ENCODE results near the gene HOXC5.
"Not testable (repeated sequence)": the region's sequence is repeated elsewhere in the genome, so short reads cannot be mapped to it uniquely, and the experiment has no call there.

HOXC5 gene

DNA sequence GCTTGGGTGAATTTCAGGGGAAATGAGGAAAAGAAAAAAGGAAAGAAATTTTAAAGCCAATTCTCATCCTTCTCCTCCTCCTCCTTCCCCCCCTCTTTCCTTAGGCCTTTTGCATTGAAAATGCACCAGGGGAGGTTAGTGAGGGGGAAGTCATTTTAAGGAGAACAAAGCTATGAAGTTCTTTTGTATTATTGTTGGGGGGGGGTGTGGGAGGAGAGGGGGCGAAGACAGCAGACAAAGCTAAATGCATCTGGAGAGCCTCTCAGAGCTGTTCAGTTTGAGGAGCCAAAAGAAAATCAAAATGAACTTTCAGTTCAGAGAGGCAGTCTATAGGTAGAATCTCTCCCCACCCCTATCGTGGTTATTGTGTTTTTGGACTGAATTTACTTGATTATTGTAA lies 22.7 kb downstream of the HOXC5 start:
- no peak for DNase-seq (ENCODE audit: extremely low spot score, insufficient read length, low read depth)
- FAIRE-seq = no peak

GRCh38 chr12:54056110-54056509 lies 23.3 kb downstream of the HOXC5 start:
- no peak for FAIRE-seq
- DNase-seq (ENCODE audit: extremely low spot score, insufficient read length, low read depth) = no peak

GRCh38 chr12:54058128-54058768 lies 25.4 kb downstream of the HOXC5 start:
- FAIRE-seq (no peak), DNase-seq (ENCODE audit: extremely low spot score, insufficient read length, low read depth) (no peak)

GRCh38 chr12:54059668-54060067 lies 26.8 kb downstream of the HOXC5 start:
- FAIRE-seq (no peak), DNase-seq (ENCODE audit: extremely low spot score, insufficient read length, low read depth) (no peak)

- DNase-seq (ENCODE audit: extremely low spot score, insufficient read length, low read depth) (no peak), FAIRE-seq (no peak)
Observed at GRCh38 chr12:54060174-54060974, 27.5 kb downstream of the HOXC5 start.

- FAIRE-seq (no peak), DNase-seq (ENCODE audit: extremely low spot score, insufficient read length, low read depth) (no peak)
Observed at GRCh38 chr12:54060975-54061778, 28.3 kb downstream of the HOXC5 start.

DNA sequence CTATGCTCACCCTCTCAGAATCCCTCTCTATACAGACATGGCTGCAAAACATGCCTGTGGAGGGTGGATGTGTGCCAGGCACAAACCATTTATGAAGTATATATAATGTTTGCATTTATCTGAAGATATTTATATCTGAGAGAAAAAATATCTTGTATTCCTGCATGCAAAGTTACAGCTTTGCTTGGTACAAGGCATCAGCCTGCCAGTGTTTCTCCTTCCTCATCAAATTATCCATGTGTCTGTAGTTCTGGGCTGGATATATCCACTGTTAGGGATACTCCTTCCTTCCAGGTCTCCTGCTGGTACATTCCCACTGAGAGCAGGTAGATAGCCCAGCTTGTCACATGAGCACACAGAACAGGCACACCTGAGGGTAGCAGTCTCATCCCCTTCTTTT lies 32.8 kb downstream of the HOXC5 start:
- DNase-seq (ENCODE audit: extremely low spot score, insufficient read length, low read depth) = no peak
- FAIRE-seq = no peak

DNA sequence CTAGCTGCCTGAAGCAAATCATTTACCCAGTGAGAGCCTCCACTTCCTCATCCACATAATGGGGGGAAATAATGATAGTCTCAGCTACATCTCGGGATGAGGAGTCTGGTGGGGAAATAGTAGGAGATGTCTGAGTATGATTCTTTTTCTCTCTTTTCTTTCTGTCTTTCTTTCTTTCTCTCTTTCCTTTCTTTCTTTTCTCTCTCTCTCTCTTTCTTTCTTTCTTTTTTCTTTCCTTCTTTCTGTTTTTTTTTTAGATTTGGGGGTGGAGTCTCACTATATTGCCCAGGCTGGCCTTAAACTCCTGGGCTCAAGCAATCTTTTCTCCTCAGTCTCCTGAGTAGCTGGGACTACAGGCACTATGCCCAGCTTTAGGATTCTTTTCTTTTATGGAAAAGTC lies 33.6 kb downstream of the HOXC5 start:
- FAIRE-seq (no peak), DNase-seq (ENCODE audit: extremely low spot score, insufficient read length, low read depth) (no peak)

DNA sequence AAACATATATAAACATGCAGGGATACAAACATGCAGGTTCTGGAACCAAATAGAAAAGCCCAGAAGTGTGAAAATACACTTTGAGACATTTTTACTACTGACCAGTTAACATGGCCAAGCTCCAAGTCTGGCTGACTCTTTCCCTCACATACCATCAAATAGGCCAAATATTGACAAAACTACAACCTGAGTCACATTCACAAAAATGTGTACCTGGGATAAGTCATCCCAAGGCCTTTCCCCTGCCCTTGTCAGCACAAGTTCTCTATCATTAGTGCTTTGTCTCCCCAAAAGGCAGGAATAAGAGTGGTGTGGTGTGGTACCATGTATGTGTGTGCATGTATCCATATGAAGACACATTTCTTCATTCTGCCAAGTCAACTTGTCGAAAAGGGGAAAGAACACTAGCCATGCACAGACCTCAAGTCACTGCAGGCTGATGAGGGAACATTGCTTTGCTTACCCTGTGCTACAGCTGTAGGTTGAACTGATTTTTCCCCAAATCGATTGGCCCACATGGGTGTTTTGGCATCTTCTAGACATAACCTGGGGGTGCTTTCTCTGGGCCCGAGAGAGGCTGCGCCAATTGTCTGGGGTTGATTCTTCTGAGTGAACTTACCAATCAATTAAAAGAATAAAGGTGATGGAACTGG lies 35.7 kb downstream of the HOXC5 start:
- no peak for FAIRE-seq
- no peak for DNase-seq (ENCODE audit: extremely low spot score, insufficient read length, low read depth)

DNA sequence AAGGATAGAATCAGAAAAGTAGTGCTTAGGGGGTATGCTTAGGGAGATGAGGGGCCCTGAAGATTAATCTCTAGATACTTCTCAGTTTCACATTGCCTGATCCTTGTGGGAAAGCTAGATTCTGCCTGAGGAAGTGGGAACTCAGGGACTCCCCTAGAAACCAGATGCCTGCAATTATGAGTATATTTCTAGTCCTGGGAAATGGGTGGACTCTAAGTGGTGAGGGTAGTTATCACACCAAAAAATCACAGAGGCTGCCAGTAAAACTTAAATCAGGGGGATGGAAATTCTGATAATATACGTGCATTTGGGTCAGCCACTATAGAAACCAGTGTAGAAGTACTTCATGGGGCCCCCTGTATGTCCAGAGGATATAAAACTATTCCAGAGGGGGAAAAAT lies 39.1 kb downstream of the HOXC5 start:
- DNase-seq (ENCODE audit: extremely low spot score, insufficient read length, low read depth) = no peak
- FAIRE-seq = no peak

DNA sequence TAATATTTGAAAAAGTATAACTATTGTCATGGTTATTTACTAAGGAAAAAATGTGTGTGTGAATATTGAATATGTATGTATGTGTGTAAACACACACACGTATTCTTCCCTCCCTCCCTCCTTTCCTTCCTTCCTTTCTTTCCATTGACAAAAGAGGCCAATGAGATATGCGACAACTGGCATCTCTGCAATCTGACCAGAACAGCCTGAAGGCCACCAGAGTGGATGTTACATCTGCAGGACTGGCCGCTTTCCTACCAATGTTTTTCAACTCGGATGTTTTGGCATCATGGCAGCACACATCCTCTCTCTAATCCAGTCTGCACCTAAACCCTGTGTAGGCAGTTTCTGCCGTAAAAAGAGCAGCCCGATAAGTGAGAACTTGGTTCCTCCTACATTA lies 41.5 kb downstream of the HOXC5 start:
- FAIRE-seq (no peak), DNase-seq (ENCODE audit: extremely low spot score, insufficient read length, low read depth) (no peak)

DNA sequence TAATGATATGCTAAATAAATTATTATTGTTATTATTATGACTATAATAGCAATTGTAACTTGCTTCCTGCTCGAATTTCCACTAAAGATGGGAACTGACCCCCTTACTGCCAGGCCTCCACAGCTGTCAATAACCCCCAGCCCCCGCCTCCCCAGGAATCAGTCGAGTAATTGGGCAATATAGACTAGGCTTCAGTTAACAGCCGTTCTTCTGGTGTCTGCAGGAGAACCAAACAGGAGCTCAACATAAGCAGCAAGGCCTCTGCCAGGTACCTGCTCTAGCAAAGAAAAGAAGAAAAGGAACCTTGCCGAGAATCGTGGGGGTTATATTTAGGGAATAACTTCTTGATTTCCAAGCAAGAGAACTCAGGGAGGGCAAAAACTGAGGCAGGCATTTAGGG lies 42.6 kb downstream of the HOXC5 start:
- no peak for FAIRE-seq
- no peak for DNase-seq (ENCODE audit: extremely low spot score, insufficient read length, low read depth)

- no peak for FAIRE-seq
- no peak for DNase-seq (ENCODE audit: extremely low spot score, insufficient read length, low read depth)
Observed at GRCh38 chr12:54075974-54076373, 43.1 kb downstream of the HOXC5 start.

DNA sequence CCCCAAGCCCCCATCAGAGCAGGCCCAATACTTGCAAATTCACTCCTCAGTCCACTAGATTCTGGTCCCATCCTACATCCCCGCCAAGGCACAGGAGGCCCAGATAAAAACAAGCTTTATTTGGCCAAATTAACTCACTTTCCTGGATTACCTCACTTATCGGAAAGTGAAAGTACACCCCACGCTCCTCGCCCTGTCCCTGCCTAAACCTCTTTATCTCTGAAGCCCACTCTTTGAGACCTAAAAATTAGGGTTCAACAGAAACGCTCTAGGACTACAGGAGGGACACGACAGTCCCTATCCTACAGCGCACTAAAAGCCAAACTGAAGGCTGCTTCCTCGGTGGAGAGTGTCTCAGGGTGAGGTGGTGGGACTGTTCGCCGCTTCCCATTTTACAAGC lies 45.0 kb downstream of the HOXC5 start:
- FAIRE-seq; DNase-seq (ENCODE audit: extremely low spot score, insufficient read length, low read depth): not testable (repeated sequence)

GRCh38 chr12:54079115-54079514 lies 46.3 kb downstream of the HOXC5 start:
- FAIRE-seq; DNase-seq (ENCODE audit: extremely low spot score, insufficient read length, low read depth): not testable (repeated sequence)

- FAIRE-seq; DNase-seq (ENCODE audit: extremely low spot score, insufficient read length, low read depth): not testable (repeated sequence)
Observed at GRCh38 chr12:54080008-54080924, 47.4 kb downstream of the HOXC5 start.

DNA sequence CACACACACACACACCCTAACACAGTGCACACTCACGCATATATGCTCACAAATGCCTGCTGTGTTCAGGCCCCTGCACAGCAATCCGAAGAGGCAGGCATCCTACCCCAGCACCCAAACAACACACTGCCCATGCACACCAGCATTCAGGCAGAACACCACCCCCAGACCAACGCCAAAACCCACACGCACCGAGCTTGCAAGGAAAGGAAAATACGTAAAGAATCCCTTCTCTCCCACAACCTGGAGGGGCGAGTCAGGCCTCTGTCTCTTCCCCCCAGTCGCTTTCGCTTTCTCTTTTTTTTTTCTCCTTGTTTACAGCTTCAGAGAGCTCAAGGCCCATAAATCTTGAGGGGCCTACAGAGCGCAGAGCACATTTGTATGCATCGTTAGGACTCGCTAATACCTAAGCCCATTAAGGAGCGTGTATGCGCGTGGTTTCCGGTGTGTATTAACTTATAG lies 48.2 kb downstream of the HOXC5 start:
- DNase-seq (ENCODE audit: extremely low spot score, insufficient read length, low read depth); FAIRE-seq: not testable (repeated sequence)

GRCh38 chr12:54081581-54082396 lies 48.9 kb downstream of the HOXC5 start:
- not testable (repeated sequence) for DNase-seq (ENCODE audit: extremely low spot score, insufficient read length, low read depth); FAIRE-seq

Data from GM18507 (cell line).